SK-N-MC (cell line): ENCODE data around the gene NLRP7.
"Not testable (repeated sequence)": the region's sequence is repeated elsewhere in the genome, so short reads cannot be mapped to it uniquely, and the experiment has no call there.

Experiments
- EZH2 ChIP-seq: fragments of 200-600 bp; sonication (generic); IDR thresholded peaks from one replicate; pipeline ENCODE4 v1.6.1; 2017; ENCODE audit warnings: antibody characterized with exemption
- POLR2AphosphoS5 ChIP-seq: IDR thresholded peaks from 2 replicates; pipeline ENCODE4 v1.6.1; 2012; ENCODE audit warnings: mild to moderate bottlenecking, low read depth, low read length, borderline replicate concordance

DNA sequence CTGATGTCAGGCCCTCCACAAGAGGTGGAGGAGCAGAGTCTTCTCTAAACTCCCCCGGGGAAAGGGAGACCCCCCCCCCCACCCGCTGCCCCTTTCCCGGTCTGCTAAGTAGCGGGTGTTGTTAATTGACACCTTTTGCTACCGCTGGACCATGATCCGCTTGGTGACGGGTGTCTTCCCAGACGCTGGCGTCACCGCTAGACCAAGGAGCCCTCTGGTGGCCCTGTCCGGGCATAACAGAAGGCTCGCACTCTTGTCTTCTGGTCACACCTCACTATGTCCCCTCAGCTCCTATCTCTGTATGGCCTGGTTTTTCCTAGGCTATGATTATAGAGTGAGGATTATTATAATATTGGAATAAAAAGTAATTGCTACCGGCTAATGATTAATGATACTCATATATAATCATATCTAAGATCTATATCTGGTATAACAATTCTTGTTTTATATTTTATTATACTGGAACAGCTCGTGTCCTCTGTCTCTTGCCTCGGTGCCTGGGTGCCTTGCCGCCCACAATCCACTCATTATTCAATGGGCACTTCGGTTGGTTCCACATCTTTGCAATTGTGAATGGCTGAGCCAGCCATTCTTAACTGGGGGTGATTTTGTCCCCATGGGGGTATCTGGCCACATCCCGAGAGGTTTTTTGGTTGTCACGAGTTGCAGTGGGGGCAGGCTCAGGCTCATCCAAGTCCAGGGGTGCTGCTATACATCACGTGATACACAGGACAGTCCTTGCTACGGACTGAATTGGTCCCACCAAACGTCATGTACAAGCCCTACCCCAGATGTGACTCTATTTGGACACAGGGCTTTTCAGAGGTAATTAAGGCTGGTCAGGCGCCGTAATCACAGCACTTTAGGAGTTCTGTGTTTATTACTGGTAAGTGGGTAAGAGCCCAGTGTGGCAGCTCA lies 27.4 kb downstream of the NLRP7 start:
- not testable (repeated sequence) for TF ChIP-seq EZH2, POLR2AphosphoS5
